Measurements from ENCODE around the gene TRIO.

Gene TRIO

DNA sequence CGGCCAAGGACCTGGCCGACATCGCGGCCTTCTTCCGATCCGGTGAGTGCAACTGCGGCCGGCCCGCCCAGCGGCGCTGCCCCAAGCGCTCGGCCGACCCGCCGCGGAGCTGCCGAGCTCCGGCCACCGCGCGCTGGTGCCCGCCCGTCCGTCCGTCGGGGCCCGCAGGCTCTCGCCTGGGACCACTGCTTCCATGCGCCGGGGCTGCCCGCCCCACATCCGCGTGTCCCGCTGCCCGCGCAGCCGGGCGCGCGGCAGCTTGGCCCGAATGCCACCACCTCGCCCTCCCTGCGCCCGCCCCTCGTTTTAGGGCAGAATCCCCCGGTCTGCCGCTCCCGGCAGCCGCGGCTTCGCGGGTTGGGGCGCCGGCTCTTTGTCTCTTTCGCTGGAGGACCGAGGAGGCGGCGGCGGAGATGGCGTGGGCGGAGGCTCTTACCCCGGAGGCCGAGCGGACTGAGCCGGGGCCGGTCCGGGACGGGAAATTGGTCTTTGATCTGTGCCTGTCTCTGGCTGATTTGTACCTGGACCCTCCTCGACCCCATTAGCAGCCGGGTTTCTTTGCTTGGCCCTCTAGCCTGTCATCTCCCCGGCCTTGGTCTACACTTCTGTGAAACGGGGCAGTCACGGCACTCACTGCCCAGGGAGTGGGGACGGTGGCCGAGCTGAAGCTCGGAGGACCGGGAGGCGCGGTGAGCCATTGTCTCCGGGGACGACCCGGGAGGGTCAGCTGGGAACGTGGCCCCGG, 871 bp downstream of the TRIO start:
- Histone ChIP-seq H3K9me3 (ENCODE audit: insufficient read depth, low read depth, low read length) (no peaks in the 10 kb centered on the region), H4K91ac (ENCODE audit: low read depth, low read length) (peak overlapping the region; percentile 99), H2BK5ac (ENCODE audit: low read depth, low read length, poor library complexity) (peak overlapping the region; percentile 73), H3K27ac (ENCODE audit: low read depth, low read length) (peak overlapping the region; percentile 96), H3K9ac (ENCODE audit: low read length) (peak overlapping the region; percentile 97), H4K8ac (ENCODE audit: low read depth, low read length) (peak overlapping the region; percentile 94), H2BK120ac (ENCODE audit: insufficient read depth, low read length, poor library complexity) (peak overlapping the region; percentile 76), H3K4me3 (ENCODE audit: low read depth, low read length) (peak overlapping the region; percentile 90), H3K4me1 (ENCODE audit: control insufficient read depth in 1 of 2, insufficient read depth in 2 of 2, low read length in 2 of 2) (peaks cover 15 to 16% of the 10 kb centered on the region in 2 experiments), H3K79me2 (ENCODE audit: control insufficient read depth, insufficient read depth, low read length, poor library complexity) (peaks cover 41% of the 10 kb centered on the region), H4K12ac (ENCODE audit: low read depth, low read length) (peak overlapping the region; percentile 93), H3K4me2 (ENCODE audit: low read length) (peak overlapping the region; percentile 71), H3K23ac (ENCODE audit: low read length) (no peak overlapping the region), H3K18ac (ENCODE audit: low read length) (peak overlapping the region; percentile 99), H3K36me3 (ENCODE audit: control insufficient read depth in 1 of 2, insufficient read depth in 2 of 2, low read length in 2 of 2) (peaks cover 0 to 2% of the 10 kb centered on the region in 2 experiments), H3K27me3 (ENCODE audit: insufficient read depth, low read length) (no peaks in the 10 kb centered on the region), H3K79me1 (ENCODE audit: low read length) (peaks cover 23% of the 10 kb centered on the region), H3K4ac (ENCODE audit: low read depth, low read length) (peak overlapping the region; percentile 96), H2AFZ (ENCODE audit: insufficient read depth, low read length, poor library complexity) (peak overlapping the region; percentile 52), H2AK5ac (ENCODE audit: low read length) (peak overlapping the region; percentile 90), H3K14ac (ENCODE audit: low read length) (peak overlapping the region; percentile 99), H2BK12ac (ENCODE audit: low read length) (peak overlapping the region; percentile 55)
- no CpG with 5 or more reads among the region's 85 CpGs for WGBS (ENCODE audit: extremely low coverage, insufficient coverage, insufficient read length)
- DNase-seq = peak in 1 of 2 donors; percentile 42

- no peaks in the 10 kb centered on the region for H3K27me3 ChIP-seq (ENCODE audit: insufficient read depth, low read length)
- peaks cover 0 to 2% of the 10 kb centered on the region in 2 experiments for H3K36me3 ChIP-seq (ENCODE audit: control insufficient read depth in 1 of 2, insufficient read depth in 2 of 2, low read length in 2 of 2)
- H2BK120ac ChIP-seq (ENCODE audit: insufficient read depth, low read length, poor library complexity) = peak overlapping the region; percentile 76
- peak overlapping the region; percentile 96 for H3K4ac ChIP-seq (ENCODE audit: low read depth, low read length)
- DNase-seq = peak in 1 of 2 donors; percentile 77
- H3K14ac ChIP-seq (ENCODE audit: low read length) = peak overlapping the region; percentile 99
- peak overlapping the region; percentile 96 for H3K27ac ChIP-seq (ENCODE audit: low read depth, low read length)
- no peaks in the 10 kb centered on the region for H3K9me3 ChIP-seq (ENCODE audit: insufficient read depth, low read depth, low read length)
- peaks cover 23% of the 10 kb centered on the region for H3K79me1 ChIP-seq (ENCODE audit: low read length)
- H3K79me2 ChIP-seq (ENCODE audit: control insufficient read depth, insufficient read depth, low read length, poor library complexity) = peaks cover 45% of the 10 kb centered on the region
- peaks cover 17 to 22% of the 10 kb centered on the region in 2 experiments for H3K4me1 ChIP-seq (ENCODE audit: control insufficient read depth in 1 of 2, insufficient read depth in 2 of 2, low read length in 2 of 2)
- peak overlapping the region; percentile 73 for H2BK5ac ChIP-seq (ENCODE audit: low read depth, low read length, poor library complexity)
- peak overlapping the region; percentile 97 for H3K9ac ChIP-seq (ENCODE audit: low read length)
- H4K12ac ChIP-seq (ENCODE audit: low read depth, low read length) = peak overlapping the region; percentile 93
- H4K8ac ChIP-seq (ENCODE audit: low read depth, low read length) = peak overlapping the region; percentile 94
- peak overlapping the region; percentile 70 for H2AK5ac ChIP-seq (ENCODE audit: low read length)
- H2AFZ ChIP-seq (ENCODE audit: insufficient read depth, low read length, poor library complexity) = peak overlapping the region; percentile 73
- no CpG with 5 or more reads among the region's 85 CpGs for WGBS (ENCODE audit: extremely low coverage, insufficient coverage, insufficient read length)
- peak overlapping the region; percentile 71 for H3K4me2 ChIP-seq (ENCODE audit: low read length)
- H3K23ac ChIP-seq (ENCODE audit: low read length) = no peak overlapping the region
- peak overlapping the region; percentile 90 for H3K4me3 ChIP-seq (ENCODE audit: low read depth, low read length)
- H4K91ac ChIP-seq (ENCODE audit: low read depth, low read length) = peak overlapping the region; percentile 99
- H3K18ac ChIP-seq (ENCODE audit: low read length) = peak overlapping the region; percentile 99
- H2BK12ac ChIP-seq (ENCODE audit: low read length) = peak overlapping the region; percentile 55
These were observed 1.7 kb downstream of the TRIO start for GRCh38 chr5:14144586-14145434.

DNA sequence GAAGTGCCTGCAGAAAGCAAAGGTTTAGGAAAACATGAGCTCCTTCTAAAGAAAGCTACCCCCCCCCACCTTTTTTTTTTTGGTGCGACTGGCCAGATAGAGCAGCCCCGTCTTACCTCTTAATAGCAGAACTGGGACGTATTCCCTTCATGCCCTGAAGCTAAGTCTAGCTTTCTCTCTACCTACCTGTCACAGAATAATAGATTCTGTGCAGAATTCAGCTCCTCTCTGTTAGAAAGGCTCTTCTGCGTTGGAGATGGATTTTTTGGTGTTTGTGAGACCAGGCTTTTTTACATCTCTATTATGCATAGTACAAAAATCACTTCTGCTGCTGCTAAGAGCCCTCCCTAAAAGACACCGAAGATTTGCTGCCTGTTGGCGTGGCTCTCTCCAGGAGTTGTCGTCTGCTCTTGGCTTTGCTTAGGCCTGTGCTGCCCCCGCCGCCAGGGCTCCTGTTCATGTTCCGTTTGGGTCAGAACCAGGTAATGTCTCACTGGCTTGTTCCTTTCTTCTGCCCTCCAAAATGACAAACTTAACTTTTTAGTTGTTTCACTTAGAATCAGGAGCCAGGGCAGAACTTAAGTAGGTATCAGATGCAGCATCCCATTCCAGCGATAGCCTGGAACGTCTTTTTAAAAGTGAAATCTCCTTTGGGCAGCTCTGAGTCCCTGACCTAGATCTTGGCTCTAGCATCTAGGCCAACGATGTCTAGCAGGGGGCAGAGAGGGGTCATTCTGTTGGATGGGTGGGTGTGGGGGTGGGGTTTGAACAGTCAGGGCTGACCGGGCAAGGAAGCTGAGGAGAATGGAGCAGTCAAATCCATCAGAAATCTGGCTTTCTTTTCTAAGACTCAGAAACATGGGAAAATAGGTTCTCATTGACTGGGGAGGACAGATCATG, 2.5 kb downstream of the TRIO start:
- Histone ChIP-seq H3K79me1 (ENCODE audit: low read length) (peaks cover 23% of the 10 kb centered on the region), H3K27me3 (ENCODE audit: insufficient read depth, low read length) (no peaks in the 10 kb centered on the region), H3K9ac (ENCODE audit: low read length) (no peak overlapping the region), H4K12ac (ENCODE audit: low read depth, low read length) (no peak overlapping the region), H2BK5ac (ENCODE audit: low read depth, low read length, poor library complexity) (no peak overlapping the region), H2AK5ac (ENCODE audit: low read length) (no peak overlapping the region), H3K4me2 (ENCODE audit: low read length) (peak overlapping the region; percentile 71), H3K79me2 (ENCODE audit: control insufficient read depth, insufficient read depth, low read length, poor library complexity) (peaks cover 48% of the 10 kb centered on the region), H4K91ac (ENCODE audit: low read depth, low read length) (no peak overlapping the region), H3K4me1 (ENCODE audit: control insufficient read depth in 1 of 2, insufficient read depth in 2 of 2, low read length in 2 of 2) (peaks cover 17 to 23% of the 10 kb centered on the region in 2 experiments), H3K27ac (ENCODE audit: low read depth, low read length) (peak overlapping the region; percentile 96), H3K4me3 (ENCODE audit: low read depth, low read length) (peak overlapping the region; percentile 90), H2AFZ (ENCODE audit: insufficient read depth, low read length, poor library complexity) (no peak overlapping the region), H2BK12ac (ENCODE audit: low read length) (no peak overlapping the region), H3K23ac (ENCODE audit: low read length) (no peak overlapping the region), H3K14ac (ENCODE audit: low read length) (no peak overlapping the region), H4K8ac (ENCODE audit: low read depth, low read length) (no peak overlapping the region), H3K18ac (ENCODE audit: low read length) (no peak overlapping the region), H3K36me3 (ENCODE audit: control insufficient read depth in 1 of 2, insufficient read depth in 2 of 2, low read length in 2 of 2) (peaks cover 0 to 2% of the 10 kb centered on the region in 2 experiments), H2BK120ac (ENCODE audit: insufficient read depth, low read length, poor library complexity) (no peak overlapping the region), H3K4ac (ENCODE audit: low read depth, low read length) (peak overlapping the region; percentile 96), H3K9me3 (ENCODE audit: insufficient read depth, low read depth, low read length) (no peaks in the 10 kb centered on the region)
- DNase-seq = no peak
- WGBS (ENCODE audit: extremely low coverage, insufficient coverage, insufficient read length) = no CpG with 5 or more reads among the region's 14 CpGs

GRCh38 chr5:14146725-14147124, 3.6 kb downstream of the TRIO start:
- no peak overlapping the region for H2BK5ac ChIP-seq (ENCODE audit: low read depth, low read length, poor library complexity)
- peaks cover 17 to 23% of the 10 kb centered on the region in 2 experiments for H3K4me1 ChIP-seq (ENCODE audit: control insufficient read depth in 1 of 2, insufficient read depth in 2 of 2, low read length in 2 of 2)
- peaks cover 23% of the 10 kb centered on the region for H3K79me1 ChIP-seq (ENCODE audit: low read length)
- peaks cover 48% of the 10 kb centered on the region for H3K79me2 ChIP-seq (ENCODE audit: control insufficient read depth, insufficient read depth, low read length, poor library complexity)
- peaks cover 0 to 2% of the 10 kb centered on the region in 2 experiments for H3K36me3 ChIP-seq (ENCODE audit: control insufficient read depth in 1 of 2, insufficient read depth in 2 of 2, low read length in 2 of 2)
- H3K27me3 ChIP-seq (ENCODE audit: insufficient read depth, low read length) = no peaks in the 10 kb centered on the region
- no peak overlapping the region for H3K14ac ChIP-seq (ENCODE audit: low read length)
- no peak overlapping the region for H2AFZ ChIP-seq (ENCODE audit: insufficient read depth, low read length, poor library complexity)
- H3K4ac ChIP-seq (ENCODE audit: low read depth, low read length) = peak overlapping the region; percentile 93
- H3K23ac ChIP-seq (ENCODE audit: low read length) = no peak overlapping the region
- H3K27ac ChIP-seq (ENCODE audit: low read depth, low read length) = no peak overlapping the region
- no peaks in the 10 kb centered on the region for H3K9me3 ChIP-seq (ENCODE audit: insufficient read depth, low read depth, low read length)
- no peak overlapping the region for H4K91ac ChIP-seq (ENCODE audit: low read depth, low read length)
- no peak overlapping the region for H3K4me2 ChIP-seq (ENCODE audit: low read length)
- no peak overlapping the region for H3K18ac ChIP-seq (ENCODE audit: low read length)
- WGBS (ENCODE audit: extremely low coverage, insufficient coverage, insufficient read length) = no CpG with 5 or more reads among the region's 3 CpGs
- no peak overlapping the region for H4K12ac ChIP-seq (ENCODE audit: low read depth, low read length)
- no peak overlapping the region for H3K9ac ChIP-seq (ENCODE audit: low read length)
- H2BK12ac ChIP-seq (ENCODE audit: low read length) = no peak overlapping the region
- H2BK120ac ChIP-seq (ENCODE audit: insufficient read depth, low read length, poor library complexity) = no peak overlapping the region
- no peak overlapping the region for H4K8ac ChIP-seq (ENCODE audit: low read depth, low read length)
- DNase-seq = no peak
- no peak overlapping the region for H3K4me3 ChIP-seq (ENCODE audit: low read depth, low read length)
- no peak overlapping the region for H2AK5ac ChIP-seq (ENCODE audit: low read length)

Data from trophoblast cell (in vitro differentiated cells and primary cell).